IMR-90 (cell line): ENCODE data around the gene KBTBD13.

Experiments used
- BHLHE40 ChIP-seq: fragments of 150-350 bp; IDR thresholded peaks from 2 replicates; pipeline ENCODE4 v1.6.1; 2016; ENCODE audit warnings: mild to moderate bottlenecking, low read depth, low read length
- CEBPB ChIP-seq: IDR thresholded peaks from 2 replicates; pipeline ENCODE4 v1.6.1; 2012; ENCODE audit warnings: low read depth, low read length, improper control_type of control experiment
- MAFK ChIP-seq: IDR thresholded peaks from 2 replicates; pipeline ENCODE4 v1.6.1; 2012; ENCODE audit warnings: low read depth, low read length, improper control_type of control experiment
- MAZ ChIP-seq: IDR thresholded peaks from 2 replicates; pipeline ENCODE4 v1.6.1; 2012; ENCODE audit warnings: low read depth, mild to moderate bottlenecking, low read length, improper control_type of control experiment, moderate library complexity, borderline replicate concordance
- MXI1 ChIP-seq: IDR thresholded peaks from 2 replicates; pipeline ENCODE4 v1.6.1; 2012; ENCODE audit warnings: low read depth, mild to moderate bottlenecking, low read length, moderate library complexity, borderline replicate concordance
- POLR2A ChIP-seq: IDR thresholded peaks from 2 replicates; pipeline ENCODE4 v1.6.1; 2012; ENCODE audit warnings: mild to moderate bottlenecking, low read depth, low read length
- RAD21 ChIP-seq: IDR thresholded peaks from 2 replicates; pipeline ENCODE4 v1.6.1; 2012; ENCODE audit warnings: low read length, improper control_type of control experiment
- RCOR1 ChIP-seq: IDR thresholded peaks from 2 replicates; pipeline ENCODE4 v1.6.1; 2012; ENCODE audit warnings: mild to moderate bottlenecking, low read length, improper control_type of control experiment; ENCODE audit not compliant: insufficient replicate concordance
- RFX5 ChIP-seq: IDR thresholded peaks from 2 replicates; pipeline ENCODE4 v1.8.0; 2012; ENCODE audit warnings: low read depth, mild to moderate bottlenecking, low read length, moderate library complexity
- SMC3 ChIP-seq: fragments of 150-350 bp; IDR thresholded peaks from 2 replicates; pipeline ENCODE4 v1.6.1; 2016; ENCODE audit warnings: low read depth, mild to moderate bottlenecking, antibody characterized with exemption, low read length, moderate library complexity
- USF2 ChIP-seq: fragments of 150-350 bp; IDR thresholded peaks from 2 replicates; pipeline ENCODE4 v1.6.1; 2017; ENCODE audit warnings: mild to moderate bottlenecking, antibody characterized with exemption, low read length, low read depth
- TF ChIP-seq, protein P1 (sequence below): conservative IDR thresholded peaks from 2 replicates; pipeline ENCODE4 v1.5.1; 2012; ENCODE audit warnings: mild to moderate bottlenecking, low read depth, low read length, improper control_type of control experiment

GRCh38 chr15:65038428-65038827 is 38.1 kb upstream of the KBTBD13 start:
- TF ChIP-seq CEBPB (no peak), POLR2A (no peak), MAFK (no peak), USF2 (no peak), MAZ (no peak), RCOR1 (no peak), SMC3 (no peak), RAD21 (no peak), MXI1 (no peak), BHLHE40 (no peak), RFX5 (no peak)
- TF ChIP-seq, protein P1, sequence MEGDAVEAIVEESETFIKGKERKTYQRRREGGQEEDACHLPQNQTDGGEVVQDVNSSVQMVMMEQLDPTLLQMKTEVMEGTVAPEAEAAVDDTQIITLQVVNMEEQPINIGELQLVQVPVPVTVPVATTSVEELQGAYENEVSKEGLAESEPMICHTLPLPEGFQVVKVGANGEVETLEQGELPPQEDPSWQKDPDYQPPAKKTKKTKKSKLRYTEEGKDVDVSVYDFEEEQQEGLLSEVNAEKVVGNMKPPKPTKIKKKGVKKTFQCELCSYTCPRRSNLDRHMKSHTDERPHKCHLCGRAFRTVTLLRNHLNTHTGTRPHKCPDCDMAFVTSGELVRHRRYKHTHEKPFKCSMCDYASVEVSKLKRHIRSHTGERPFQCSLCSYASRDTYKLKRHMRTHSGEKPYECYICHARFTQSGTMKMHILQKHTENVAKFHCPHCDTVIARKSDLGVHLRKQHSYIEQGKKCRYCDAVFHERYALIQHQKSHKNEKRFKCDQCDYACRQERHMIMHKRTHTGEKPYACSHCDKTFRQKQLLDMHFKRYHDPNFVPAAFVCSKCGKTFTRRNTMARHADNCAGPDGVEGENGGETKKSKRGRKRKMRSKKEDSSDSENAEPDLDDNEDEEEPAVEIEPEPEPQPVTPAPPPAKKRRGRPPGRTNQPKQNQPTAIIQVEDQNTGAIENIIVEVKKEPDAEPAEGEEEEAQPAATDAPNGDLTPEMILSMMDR = no peak
